SU-DHL-6 (cell line): ENCODE measurements around the gene NCBP1.

ENCODE experiments used
- CTCF ChIP-seq: fragments of 200-600 bp; sonication (generic); IDR thresholded peaks from one replicate; pipeline ENCODE4 v1.5.1; 2017; ENCODE audit warnings: antibody characterized with exemption, mild to moderate bottlenecking, low read length, moderate library complexity; ENCODE audit not compliant: insufficient read depth, poor library complexity, severe bottlenecking
- EZH2phosphoT487 ChIP-seq: fragments of 200-600 bp; sonication (generic), shearing (Covaris generic); conservative IDR thresholded peaks from 2 replicates; pipeline ENCODE4 v1.6.1; 2018; ENCODE audit warnings: mild to moderate bottlenecking, antibody characterized with exemption, low read length, moderate library complexity, mixed read lengths

DNA sequence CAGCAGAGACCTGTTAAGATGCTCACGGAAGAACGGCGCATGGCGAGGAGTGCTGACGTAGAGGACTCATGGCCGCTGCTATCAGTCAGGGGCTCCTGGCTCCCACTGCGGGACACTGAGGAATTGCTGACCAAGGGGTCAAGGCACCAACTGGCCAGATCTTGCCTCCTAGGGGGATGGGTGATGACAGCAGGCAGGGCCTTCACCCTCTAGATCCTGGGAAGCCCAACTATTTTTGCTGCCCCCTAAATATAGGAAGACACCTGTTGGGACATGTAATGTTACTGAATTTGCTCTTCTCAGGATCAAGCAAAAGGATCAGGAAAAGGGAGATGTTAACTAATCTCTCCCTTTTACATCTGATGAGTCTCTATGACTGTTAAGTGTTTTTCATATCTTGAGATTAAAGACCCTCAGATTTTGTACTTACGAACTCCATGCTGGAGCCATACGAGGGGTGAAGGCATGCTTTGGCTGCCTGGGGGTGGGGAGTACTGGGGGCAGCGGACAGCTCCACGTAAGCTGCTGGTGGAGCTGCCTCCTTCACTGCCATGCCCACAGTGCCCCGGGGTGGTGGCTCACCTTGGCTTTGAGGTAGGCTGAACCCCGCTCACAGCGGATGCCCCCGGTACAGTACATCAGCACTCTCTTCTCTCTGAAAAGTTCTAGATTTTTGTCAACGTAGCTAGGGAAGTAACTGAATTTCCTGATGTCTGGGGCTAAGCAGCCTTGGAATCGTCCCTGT, 28.5 kb upstream of the NCBP1 start:
- TF ChIP-seq CTCF (no peak), EZH2phosphoT487 (no peak)
